ENCODE measurements around the gene SNAPIN. TPM values are rescaled to one million over a fixed set of nuclear protein-coding genes. Genes with fewer than 3 reads are reported as not detected.
"Not testable (repeated sequence)": the region's sequence is repeated elsewhere in the genome, so short reads cannot be mapped to it uniquely, and the experiment has no call there.

Gene SNAPIN
- total and polyA plus RNA-seq, 3 donors from 2014 or later: 48.9 to 61.7 (median 57.4) TPM

GRCh38 chr1:153670257-153670858 lies 11.9 kb downstream of the SNAPIN start:
- DNase-seq: no peak
- peak overlapping the region; percentile 80 to 92 for H3K27ac ChIP-seq
- H3K36me3 ChIP-seq (ENCODE audit: low read depth, missing control alignments): no peaks in the 10 kb centered on the region
- H3K27me3 ChIP-seq: no peaks in the 10 kb centered on the region
- H3K4me1 ChIP-seq: peaks cover 9% of the 10 kb centered on the region
- WGBS, 2 donors: 1% methylated on average over 22 of the region's 22 CpGs
- TF ChIP-seq CTCF (IDR thresholded peaks at IDR 0.05) (no peak), POLR2A (IDR thresholded peaks at IDR 0.05) (no peak)
- H3K4me3 ChIP-seq: peak overlapping the region; percentile 70 to 96
- intact Hi-C loops (cut with DNase I; ENCODE audit: low total_unique reads): no loop called here
- no peaks in the 10 kb centered on the region for H3K9me3 ChIP-seq

GRCh38 chr1:153670859-153671627 lies 12.5 kb downstream of the SNAPIN start, which contains the start of gene ILF2:
Gene ILF2, minus strand, starts transcription at chr1:153670993. Its CDS starts 71 bp downstream, at chr1:153670922.
- TF ChIP-seq CTCF (IDR thresholded peaks at IDR 0.05) (peak in 1 of 3 experiments; percentile 26), POLR2A (IDR thresholded peaks at IDR 0.05) (peak; percentile 66)
- peak within 1 kb of the TSS; percentile 70 to 96 for H3K4me3 ChIP-seq
- peak within 1 kb of the TSS; percentile 89 to 92 for H3K27ac ChIP-seq
- H3K27me3 ChIP-seq: no peaks in the 10 kb centered on the region
- peak; percentile 98 for DNase-seq
- peaks cover 9% of the 10 kb centered on the region for H3K4me1 ChIP-seq
- H3K9me3 ChIP-seq: no peaks in the 10 kb centered on the region
- intact Hi-C loops (cut with DNase I; ENCODE audit: low total_unique reads): no loop called here
- no peaks in the 10 kb centered on the region for H3K36me3 ChIP-seq (ENCODE audit: low read depth, missing control alignments)
- WGBS, 2 donors: 0% methylated on average over 35 of the region's 35 CpGs

- H3K4me1 ChIP-seq; H3K9me3 ChIP-seq; H3K27me3 ChIP-seq; H3K36me3 ChIP-seq (ENCODE audit: low read depth, missing control alignments); intact Hi-C loops (cut with DNase I; ENCODE audit: low total_unique reads): not testable (repeated sequence)
- peak overlapping the region; percentile 71 to 89 for H3K27ac ChIP-seq
- H3K4me3 ChIP-seq: peak overlapping the region; percentile 57 to 96
- 8% methylated on average over 28 of the region's 28 CpGs for WGBS, 2 donors
- peak; percentile 55 for DNase-seq
- TF ChIP-seq CTCF (IDR thresholded peaks at IDR 0.05): peak in 1 of 3 experiments; percentile 17
Measured at GRCh38 chr1:153671628-153672353, 13.3 kb downstream of the SNAPIN start.

GRCh38 chr1:153673511-153673910 lies 15.0 kb downstream of the SNAPIN start:
- no peaks in the 10 kb centered on the region for H3K9me3 ChIP-seq
- no peak for DNase-seq
- no peak for TF ChIP-seq POLR2A (IDR thresholded peaks at IDR 0.05)
- TF ChIP-seq CTCF (IDR thresholded peaks at IDR 0.05): no peak
- intact Hi-C loops (cut with DNase I; ENCODE audit: low total_unique reads): no loop called here
- no peaks in the 10 kb centered on the region for H3K36me3 ChIP-seq (ENCODE audit: low read depth, missing control alignments)
- WGBS, 2 donors: 97 to 100% methylated on average over 2 of the region's 2 CpGs
- peaks cover 15% of the 10 kb centered on the region for H3K4me1 ChIP-seq
- H3K27ac ChIP-seq: no peak overlapping the region
- H3K27me3 ChIP-seq: no peaks in the 10 kb centered on the region
- no peak overlapping the region for H3K4me3 ChIP-seq
